ENCODE data around the gene RNF25. TPM values are rescaled to one million over a fixed set of nuclear protein-coding genes. Genes with fewer than 3 reads are reported as not detected.

RNF25 gene
- total RNA-seq, 1 experiment from 2014 or later: 40.7 TPM

- Histone ChIP-seq H3T11ph (ENCODE audit: low read length) (no peak overlapping the region), H2BK20ac (ENCODE audit: low read depth, low read length, poor library complexity, severe bottlenecking) (no peak overlapping the region), H2BK5ac (ENCODE audit: insufficient read length, low read length) (no peak overlapping the region), H3K27ac (ENCODE audit: insufficient read length, low read depth, low read length) (no peak overlapping the region), H3K4ac (ENCODE audit: low read depth, low read length) (no peak overlapping the region), H3K23me2 (ENCODE audit: insufficient read length, low read depth, low read length, poor library complexity, severe bottlenecking) (no peaks in the 10 kb centered on the region), H3K27me3 (ENCODE audit: insufficient read depth, low read length) (no peaks in the 10 kb centered on the region), H4K5ac (ENCODE audit: insufficient read length, low read depth, low read length) (no peak overlapping the region), H3K79me2 (ENCODE audit: insufficient read depth, low read length) (no peaks in the 10 kb centered on the region), H3K9me3 (ENCODE audit: control insufficient read depth, low read depth, low read length) (no peaks in the 10 kb centered on the region), H2BK15ac (ENCODE audit: low read depth, low read length) (no peak overlapping the region), H3K56ac (ENCODE audit: insufficient read length, low read depth, low read length) (no peak overlapping the region), H2AK5ac (ENCODE audit: insufficient read length, low read length) (no peak overlapping the region), H3K23ac (ENCODE audit: insufficient read length, low read depth, low read length) (no peak overlapping the region), H3K14ac (ENCODE audit: insufficient read depth, low read length) (no peak overlapping the region), H2BK12ac (ENCODE audit: insufficient read length, low read depth, low read length) (no peak overlapping the region), H4K8ac (replicated peaks; ENCODE audit: insufficient read length, low read depth, low read length) (no peak overlapping the region), H3K4me1 (ENCODE audit: insufficient read depth, low read length) (no peaks in the 10 kb centered on the region), H2AFZ (ENCODE audit: low read length) (no peak overlapping the region), H3K9ac (ENCODE audit: extremely low read depth, insufficient read length, low read length) (no peak overlapping the region), H3K4me2 (ENCODE audit: insufficient read depth, insufficient read length, low read length) (no peak overlapping the region), H2BK120ac (ENCODE audit: low read depth, low read length, poor library complexity, severe bottlenecking) (no peak overlapping the region), H3K18ac (ENCODE audit: insufficient read length, low read depth, low read length) (no peak overlapping the region), H4K91ac (ENCODE audit: insufficient read length, low read depth, low read length) (no peak overlapping the region), H3K79me1 (ENCODE audit: insufficient read depth, low read depth, low read length, poor library complexity, severe bottlenecking) (no peaks in the 10 kb centered on the region), H4K20me1 (ENCODE audit: control insufficient read depth, insufficient read depth, insufficient read length) (no peaks in the 10 kb centered on the region)
- H3K36me3 Mint-ChIP-seq (ENCODE audit: insufficient read depth in 1 of 3, low read depth in 3 of 3): peaks cover 42 to 77% (median 77%) of the 10 kb centered on the region in 3 experiments; a peak in 6 of 7 replicates
- no peak for DNase-seq
- no peak overlapping the region; a peak in 1 of 7 replicates for H3K27ac Mint-ChIP-seq
- H3K4me1 Mint-ChIP-seq: no peaks in the 10 kb centered on the region
- no peak overlapping the region for H3K4me3 Mint-ChIP-seq
- no peaks in the 10 kb centered on the region for H3K27me3 Mint-ChIP-seq (ENCODE audit: low read depth)
- TF ChIP-seq CTCF (conservative IDR thresholded peaks at IDR 0.05): no peak
- no CpG with 5 or more reads among the region's 10 CpGs for WGBS (ENCODE audit: extremely low coverage, insufficient read length, low lambda C conversion rate)
- no peaks in the 10 kb centered on the region for H3K9me3 Mint-ChIP-seq
Observed at GRCh38 chr2:218643751-218644310, 28.0 kb downstream of the RNF25 start.

Data from H9 (cell line).